HCT116 (cell line): ENCODE results near the gene GABRB3.

Source experiments
- POLR2A ChIP-seq: IDR thresholded peaks from 2 replicates; pipeline ENCODE4 v1.7.0; 2011; ENCODE audit warnings: borderline replicate concordance; ENCODE audit not compliant: insufficient read depth, insufficient read length; ENCODE audit errors: extremely low read depth
- TCF7L2 ChIP-seq: IDR thresholded peaks from 2 replicates; pipeline ENCODE4 v1.7.0; 2011; ENCODE audit warnings: borderline replicate concordance, inconsistent platforms; ENCODE audit not compliant: insufficient read depth, insufficient read length; ENCODE audit errors: extremely low read depth
- TF ChIP-seq, protein P1 (sequence below), 3 experiments: fragments of 200-600 bp in 1 of 3; sonication (generic) in 1 of 3; IDR thresholded peaks in 2 of 3; conservative IDR thresholded peaks in 1 of 3; 2 replicates each; pipeline ENCODE4 v1.5.1; 2012 to 2017; ENCODE audit warnings: low read depth in 2 of 3, low read length in 2 of 3, antibody characterized with exemption in 1 of 3, borderline replicate concordance in 1 of 3, control low read depth in 1 of 3, mild to moderate bottlenecking in 1 of 3, mixed read lengths in 1 of 3, mixed run types in 1 of 3, moderate library complexity in 1 of 3; ENCODE audit not compliant: insufficient read depth in 1 of 3

DNA sequence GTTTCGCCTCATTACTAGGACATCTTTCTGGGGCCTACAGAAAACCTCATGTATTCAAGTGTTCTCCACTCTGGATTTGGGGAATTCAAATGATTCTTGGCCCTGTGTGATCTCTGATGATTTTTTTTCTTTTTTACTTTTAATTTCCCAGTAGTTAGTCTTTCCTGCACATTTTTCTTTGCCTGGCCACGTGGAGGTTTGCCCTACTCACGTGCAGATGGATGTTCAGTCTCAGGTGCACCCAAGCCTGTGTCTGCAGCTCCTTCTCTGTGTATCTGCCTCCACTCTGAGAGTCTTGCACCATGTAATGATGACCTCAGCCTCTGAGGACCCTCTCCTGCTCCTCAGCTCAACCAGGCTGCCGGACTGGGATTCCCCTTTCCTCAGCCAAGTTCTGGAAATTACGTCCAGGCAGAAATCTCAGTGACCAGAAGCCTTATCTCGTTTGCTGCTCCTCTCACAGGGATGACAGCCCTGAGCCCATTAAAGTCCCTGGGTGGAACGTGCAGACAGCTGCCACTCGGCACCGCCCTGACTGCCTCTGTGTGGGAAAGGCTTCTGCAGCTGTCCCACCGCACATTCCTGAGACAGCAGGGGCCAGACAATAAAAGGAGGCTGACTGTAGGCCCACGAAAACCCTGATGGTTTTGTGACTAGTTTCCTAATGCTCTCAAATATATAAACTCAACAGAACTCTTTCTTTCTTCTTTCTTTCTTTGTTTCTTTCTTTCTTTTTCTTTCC lies 31.4 kb upstream of the GABRB3 start:
- TF ChIP-seq POLR2A (no peak), TCF7L2 (no peak)
- TF ChIP-seq, protein P1, sequence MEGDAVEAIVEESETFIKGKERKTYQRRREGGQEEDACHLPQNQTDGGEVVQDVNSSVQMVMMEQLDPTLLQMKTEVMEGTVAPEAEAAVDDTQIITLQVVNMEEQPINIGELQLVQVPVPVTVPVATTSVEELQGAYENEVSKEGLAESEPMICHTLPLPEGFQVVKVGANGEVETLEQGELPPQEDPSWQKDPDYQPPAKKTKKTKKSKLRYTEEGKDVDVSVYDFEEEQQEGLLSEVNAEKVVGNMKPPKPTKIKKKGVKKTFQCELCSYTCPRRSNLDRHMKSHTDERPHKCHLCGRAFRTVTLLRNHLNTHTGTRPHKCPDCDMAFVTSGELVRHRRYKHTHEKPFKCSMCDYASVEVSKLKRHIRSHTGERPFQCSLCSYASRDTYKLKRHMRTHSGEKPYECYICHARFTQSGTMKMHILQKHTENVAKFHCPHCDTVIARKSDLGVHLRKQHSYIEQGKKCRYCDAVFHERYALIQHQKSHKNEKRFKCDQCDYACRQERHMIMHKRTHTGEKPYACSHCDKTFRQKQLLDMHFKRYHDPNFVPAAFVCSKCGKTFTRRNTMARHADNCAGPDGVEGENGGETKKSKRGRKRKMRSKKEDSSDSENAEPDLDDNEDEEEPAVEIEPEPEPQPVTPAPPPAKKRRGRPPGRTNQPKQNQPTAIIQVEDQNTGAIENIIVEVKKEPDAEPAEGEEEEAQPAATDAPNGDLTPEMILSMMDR (IDR thresholded peaks at IDR 0.05 in 2 of 3, conservative IDR thresholded peaks at IDR 0.05 in 1 of 3; ENCODE audit: borderline replicate concordance in 1 of 3, insufficient read depth in 1 of 3, low read depth in 2 of 3, low read length in 2 of 3) = no peak
